HK-2 (cell line): ENCODE measurements around the gene ARID1B.

Source experiments
- DNase-seq: peaks from one replicate; pipeline ENCODE4 v3.0.0-alpha.2; 2018; ENCODE audit not compliant: unreplicated experiment

ARID1B gene

GRCh38 chr6:156824142-156824541 lies 47.0 kb downstream of the ARID1B start:
- no peak for DNase-seq

GRCh38 chr6:156825475-156825874 lies 48.3 kb downstream of the ARID1B start:
- no peak for DNase-seq

DNA sequence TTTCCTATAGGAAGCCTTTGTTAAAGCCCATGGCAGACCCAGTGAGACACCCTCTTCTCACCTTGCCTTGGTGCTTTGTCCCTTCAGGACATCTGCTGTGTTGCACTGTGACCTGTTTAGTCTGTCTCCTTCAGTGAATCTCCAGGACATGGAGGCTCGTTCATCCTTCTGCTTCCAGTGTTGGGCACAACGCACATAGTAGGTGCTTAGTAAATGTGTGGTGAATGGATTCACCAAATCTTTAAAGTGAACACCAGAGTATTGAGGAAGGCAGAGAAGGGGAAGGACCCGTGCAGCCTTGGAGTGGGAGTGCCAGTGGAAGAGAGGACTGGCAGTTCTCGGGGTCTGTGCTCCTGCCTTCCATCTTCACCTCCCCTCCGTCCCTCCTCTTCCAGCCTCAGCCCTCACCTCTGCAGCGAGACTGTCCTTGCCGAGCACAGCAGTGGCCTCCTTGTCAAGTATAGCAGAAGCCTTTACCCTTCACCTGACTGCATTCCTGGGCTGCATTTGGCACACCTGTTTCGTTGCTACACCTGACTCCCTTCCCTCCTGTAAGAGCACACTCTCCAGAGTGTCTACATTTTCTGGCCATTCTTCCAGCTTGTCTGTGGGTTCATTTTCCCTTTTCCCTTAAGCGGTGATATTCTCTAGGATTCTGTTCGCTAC lies 49.2 kb downstream of the ARID1B start:
- no peak for DNase-seq

DNA sequence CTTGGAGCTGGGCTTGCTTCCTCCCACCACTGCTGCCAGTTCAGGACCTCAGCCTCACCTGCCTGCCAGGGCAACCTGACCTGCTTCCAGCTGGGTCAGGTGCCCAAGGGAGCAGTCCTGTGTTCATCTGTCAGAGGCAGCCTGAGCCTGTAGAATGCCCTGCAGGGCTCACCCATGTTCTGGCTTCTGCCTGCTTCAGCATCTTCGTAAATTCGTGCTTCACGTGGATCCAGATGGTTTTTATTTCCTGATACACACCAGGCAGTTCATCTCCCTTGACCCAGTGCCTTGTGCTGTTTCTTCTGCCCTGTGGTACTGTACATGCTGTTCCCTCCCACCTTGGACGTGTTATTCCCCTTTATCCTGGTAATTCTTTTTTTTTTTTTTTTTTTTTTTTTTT lies 50.2 kb downstream of the ARID1B start:
- no peak for DNase-seq

DNA sequence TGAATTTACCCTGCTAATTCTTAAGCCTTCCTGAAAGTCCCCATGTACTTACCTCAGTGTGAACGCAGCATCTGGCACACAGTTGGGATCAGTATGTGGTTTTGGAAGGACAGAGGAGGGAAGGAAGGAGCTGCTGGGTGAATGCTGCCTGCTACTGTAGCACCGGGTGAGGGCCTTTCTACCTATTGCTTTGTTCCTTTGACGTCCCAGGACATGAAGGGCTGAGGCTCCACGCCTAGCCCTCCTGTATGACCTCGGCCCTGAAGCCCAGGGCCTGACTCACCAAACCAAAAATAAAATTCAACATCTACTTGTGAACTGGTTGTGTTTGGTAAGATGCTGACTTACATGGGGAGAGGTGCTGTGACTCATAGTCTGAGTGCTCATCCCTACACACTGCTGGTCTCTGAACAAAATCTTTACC lies 51.1 kb downstream of the ARID1B start:
- DNase-seq = peak; percentile 36

DNA sequence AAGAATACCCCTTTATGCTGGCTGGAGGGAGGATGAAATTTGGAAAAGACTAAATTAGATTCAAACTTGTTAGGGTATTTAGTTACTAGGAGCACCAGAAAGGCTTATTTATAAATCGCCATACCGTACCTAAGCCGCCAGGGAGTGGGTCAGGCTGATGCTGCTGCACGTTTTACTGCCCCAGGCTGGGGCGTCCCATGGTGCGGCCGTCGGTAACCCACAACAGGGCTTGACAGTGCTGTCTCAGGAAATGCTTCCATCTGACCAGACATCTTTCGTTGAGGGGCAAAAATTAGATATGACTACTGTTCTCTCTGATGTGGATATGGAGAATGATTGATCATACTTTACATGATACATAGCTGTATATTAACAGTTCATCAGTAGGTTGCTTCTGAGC lies 52.9 kb downstream of the ARID1B start:
- no peak for DNase-seq

DNA sequence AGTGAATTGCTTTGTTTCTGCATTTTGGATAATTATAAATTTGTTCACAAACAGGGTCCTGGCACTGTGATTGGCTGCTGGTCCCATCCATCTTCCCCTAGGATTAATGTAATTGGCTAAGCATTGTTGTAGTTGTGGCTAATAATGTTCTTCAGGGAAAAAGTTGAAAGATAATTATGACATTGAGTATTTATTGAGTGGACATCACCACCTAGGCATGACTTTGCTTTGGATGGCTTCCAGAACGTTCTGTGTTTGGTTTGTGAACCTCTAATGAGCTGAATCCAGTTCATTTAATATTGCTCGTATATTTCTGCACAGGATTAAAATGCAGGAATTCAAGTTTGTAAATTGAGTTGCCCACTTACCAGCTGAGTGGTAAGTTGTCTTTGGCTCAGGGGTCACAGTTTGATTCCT lies 55.1 kb downstream of the ARID1B start:
- no peak for DNase-seq

DNA sequence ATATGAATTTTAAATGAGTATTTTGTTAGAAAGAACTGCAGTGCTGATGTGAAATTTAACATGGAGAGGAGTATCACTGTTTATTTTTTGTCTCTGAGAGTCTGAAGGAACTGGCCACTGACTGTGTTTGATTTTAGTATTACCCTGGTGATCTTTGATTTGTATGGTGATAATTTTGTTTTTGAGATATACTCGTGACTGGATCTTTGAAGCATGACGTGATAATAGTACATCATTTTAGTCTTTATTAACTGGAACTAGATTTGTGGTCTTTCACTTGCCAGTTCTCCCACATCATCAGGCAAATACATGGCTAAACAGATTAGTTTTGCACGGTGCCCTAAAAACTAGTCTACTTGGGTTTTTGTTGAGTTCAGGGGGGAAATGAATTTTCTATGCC lies 55.5 kb downstream of the ARID1B start:
- no peak for DNase-seq

DNA sequence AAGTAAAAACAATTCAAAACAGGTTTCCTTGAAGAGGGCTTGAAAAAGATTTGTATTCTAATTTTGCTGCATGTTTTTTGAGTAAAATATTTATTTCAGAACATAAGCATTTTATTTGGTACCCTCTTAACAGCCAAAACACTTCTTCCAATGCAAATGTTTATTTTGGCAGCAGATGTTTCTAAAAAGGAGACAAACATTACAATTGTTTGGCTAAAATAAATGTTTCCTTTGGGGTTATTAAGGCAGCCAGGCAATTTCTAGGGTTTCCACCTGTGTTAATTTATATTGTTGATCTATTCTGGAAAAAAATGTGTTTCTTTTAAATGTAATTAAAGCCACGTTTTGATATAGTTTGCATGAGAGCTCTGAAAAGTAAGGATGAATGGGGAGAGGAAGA lies 56.6 kb downstream of the ARID1B start:
- DNase-seq = no peak

GRCh38 chr6:156839129-156839528 lies 62.0 kb downstream of the ARID1B start:
- no peak for DNase-seq

GRCh38 chr6:156839591-156840001 lies 62.4 kb downstream of the ARID1B start:
- no peak for DNase-seq

GRCh38 chr6:156840136-156840535 lies 63.0 kb downstream of the ARID1B start:
- no peak for DNase-seq

GRCh38 chr6:156840606-156841005 lies 63.4 kb downstream of the ARID1B start:
- DNase-seq = no peak

- DNase-seq = no peak
Observed at GRCh38 chr6:156841508-156841907, 64.3 kb downstream of the ARID1B start.

- no peak for DNase-seq
Observed at GRCh38 chr6:156842598-156843250, 65.5 kb downstream of the ARID1B start.

GRCh38 chr6:156844089-156844488 lies 66.9 kb downstream of the ARID1B start:
- no peak for DNase-seq

DNA sequence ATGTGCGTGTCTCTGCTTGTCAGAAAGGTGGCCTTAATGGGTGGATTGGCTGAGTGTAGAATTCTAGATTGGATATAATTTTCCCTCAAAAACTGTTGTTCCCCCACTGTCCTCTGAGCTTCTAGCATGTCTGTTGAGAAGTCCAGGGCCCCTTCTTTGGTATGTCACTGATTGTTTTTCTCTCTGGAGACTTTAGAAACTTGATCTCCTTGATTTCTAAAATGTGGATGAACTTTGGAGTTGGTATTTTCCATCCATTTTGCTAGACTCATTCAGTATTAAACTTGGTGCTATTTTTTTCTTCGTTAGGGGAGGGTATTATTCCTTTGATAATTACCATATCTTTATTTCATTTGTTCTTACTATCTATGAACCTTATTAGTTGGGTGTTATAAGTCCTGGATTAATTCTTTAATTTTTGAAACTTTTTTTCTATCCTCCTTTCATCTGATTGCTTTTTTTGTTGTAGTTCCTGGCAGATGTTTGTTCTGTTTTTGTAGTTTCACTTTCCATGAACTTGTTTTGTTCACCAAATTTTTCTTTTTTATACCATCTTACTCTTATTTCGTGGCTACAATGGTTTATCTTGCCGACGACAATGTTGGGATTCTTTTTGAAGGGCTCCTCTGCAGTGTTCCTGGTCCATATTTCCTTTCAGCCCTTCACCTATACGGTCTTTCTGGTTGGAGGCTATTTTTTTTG lies 68.4 kb downstream of the ARID1B start:
- no peak for DNase-seq

DNA sequence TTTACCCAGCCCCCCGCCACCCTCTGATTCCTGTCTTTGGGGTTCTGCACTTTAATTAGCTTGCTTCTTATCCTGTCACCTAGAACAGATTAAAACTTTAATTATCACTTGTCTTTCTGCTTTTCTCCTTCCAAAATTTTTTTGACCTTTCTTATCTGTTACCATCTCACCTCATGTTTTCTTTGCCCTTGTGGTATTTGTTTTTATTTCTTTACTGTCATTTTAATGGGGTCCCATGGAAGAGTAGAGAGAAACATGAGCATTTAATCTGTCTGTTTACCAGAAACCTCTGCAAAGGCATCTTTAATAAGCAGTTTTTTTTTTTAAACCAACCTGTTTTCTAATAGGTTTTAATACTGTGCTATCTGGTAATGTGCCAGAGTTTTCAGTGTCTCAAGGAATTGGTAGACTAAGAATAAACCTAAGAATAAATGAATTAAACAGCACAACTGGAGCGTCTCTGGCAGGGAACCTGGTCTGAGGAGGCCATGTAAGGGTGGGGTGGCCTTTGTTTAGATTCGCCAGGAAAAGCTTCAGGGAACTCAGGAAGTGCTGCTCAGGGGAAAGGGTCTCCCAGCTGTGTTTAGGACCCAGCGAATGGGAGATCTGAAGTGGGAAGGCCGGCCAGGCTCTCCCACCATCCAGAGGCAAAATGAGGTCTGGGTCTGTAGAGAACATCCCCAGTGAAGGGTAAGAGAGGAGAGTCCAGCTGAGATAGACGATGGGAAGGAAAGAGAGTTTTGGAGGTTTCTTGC lies 69.8 kb downstream of the ARID1B start:
- no peak for DNase-seq

- no peak for DNase-seq
Observed at GRCh38 chr6:156848123-156848522, 70.9 kb downstream of the ARID1B start.

GRCh38 chr6:156848533-156848932 lies 71.4 kb downstream of the ARID1B start:
- no peak for DNase-seq

DNA sequence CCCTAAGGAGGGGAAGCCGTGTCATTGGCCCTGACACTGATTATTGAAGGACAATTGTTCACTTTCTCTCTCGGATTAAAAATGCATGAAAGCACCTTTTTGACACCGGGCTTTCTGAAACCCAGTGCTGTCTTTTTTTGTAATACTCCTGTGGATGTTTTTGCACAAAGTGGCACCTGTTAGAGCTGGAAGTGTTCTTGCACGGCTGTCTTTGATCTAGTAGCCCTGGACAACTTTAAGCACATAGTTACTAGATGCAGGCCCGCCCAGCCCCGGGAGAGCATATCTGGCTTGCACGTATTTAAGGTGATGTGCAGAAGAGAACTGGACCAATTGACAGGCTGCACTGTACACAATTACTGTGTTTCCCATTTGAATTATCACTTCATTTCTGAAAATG lies 72.6 kb downstream of the ARID1B start:
- DNase-seq = no peak

- DNase-seq = no peak
Observed at GRCh38 chr6:156850353-156850752, 73.2 kb downstream of the ARID1B start.
